Ovary (tissue), 3 donors: ENCODE measurements around the gene CFH.

ENCODE experiments used
- CTCF ChIP-seq, 3 donors: fragments of 450-650 bp in 2 of 3; fragments of 200-600 bp in 1 of 3; IDR thresholded peaks; one replicate each; pipeline versions ENCODE4 v1.5.1 to v1.8.0; 2016 to 2022; ENCODE audit warnings: antibody characterized with exemption in 3 of 3, mild to moderate bottlenecking in 1 of 3
- POLR2A ChIP-seq: fragments of 450-650 bp; IDR thresholded peaks from one replicate; pipeline ENCODE4 v1.6.1; 2017; ENCODE audit warnings: antibody characterized with exemption, mild to moderate bottlenecking, moderate library complexity
- donor health status: DM: no; HTN: no; CAD: no.

- TF ChIP-seq CTCF (IDR thresholded peaks at IDR 0.05): no peak
- no peak for TF ChIP-seq POLR2A
Observed at GRCh38 chr1:196777603-196778002, 125.8 kb downstream of the CFH start.
